H9 (cell line): ENCODE measurements around the gene MAPT. TPM values are rescaled to one million over a fixed set of nuclear protein-coding genes. Genes with fewer than 3 reads are reported as not detected.

Source experiments
- DNase-seq: peaks from one replicate; pipeline ENCODE4 v3.0.0-alpha.2; 2017
- H2AFZ ChIP-seq: one replicate; pipeline ENCODE4 v1.6.1; 2013; ENCODE audit warnings: mild to moderate bottlenecking, low read length, control low read depth, moderate library complexity
- H2AK5ac ChIP-seq: 2 replicates; pipeline ENCODE4 v1.6.1; 2013; ENCODE audit warnings: low read length, control low read depth, mixed read lengths; ENCODE audit not compliant: insufficient read length
- H2BK120ac ChIP-seq: one replicate; pipeline ENCODE4 v1.6.1; 2013; ENCODE audit warnings: low read depth, mild to moderate bottlenecking, low read length, control low read depth, inconsistent platforms; ENCODE audit not compliant: poor library complexity, severe bottlenecking
- H2BK12ac ChIP-seq: 2 replicates; pipeline ENCODE4 v1.6.1; 2013; ENCODE audit warnings: low read length, control low read depth, mixed read lengths, low read depth; ENCODE audit not compliant: insufficient read length
- H2BK15ac ChIP-seq: 2 replicates; pipeline ENCODE4 v1.6.1; 2013; ENCODE audit warnings: low read depth, low read length, control low read depth
- H2BK20ac ChIP-seq: one replicate; pipeline ENCODE4 v1.6.1; 2013; ENCODE audit warnings: low read depth, mild to moderate bottlenecking, low read length, control low read depth, inconsistent platforms; ENCODE audit not compliant: poor library complexity, severe bottlenecking
- H2BK5ac ChIP-seq: 2 replicates; pipeline ENCODE4 v1.6.1; 2013; ENCODE audit warnings: low read length, control low read depth, mixed read lengths; ENCODE audit not compliant: insufficient read length
- H3K14ac ChIP-seq: 2 replicates; pipeline ENCODE4 v1.6.1; 2013; ENCODE audit warnings: low read length, control low read depth; ENCODE audit not compliant: insufficient read depth
- H3K18ac ChIP-seq: 2 replicates; pipeline ENCODE4 v1.6.1; 2013; ENCODE audit warnings: low read depth, mild to moderate bottlenecking, mixed read lengths, low read length, control low read depth; ENCODE audit not compliant: insufficient read length
- H3K23ac ChIP-seq: 2 replicates; pipeline ENCODE4 v1.6.1; 2013; ENCODE audit warnings: low read length, control low read depth, mixed read lengths, low read depth; ENCODE audit not compliant: insufficient read length
- H3K23me2 ChIP-seq: 2 replicates; pipeline ENCODE4 v1.6.1; 2013; ENCODE audit warnings: low read depth, mild to moderate bottlenecking, mixed read lengths, low read length, control low read depth; ENCODE audit not compliant: insufficient read length, poor library complexity, severe bottlenecking
- H3K27ac ChIP-seq: 2 replicates; pipeline ENCODE4 v1.5.1; 2013; ENCODE audit warnings: low read length, control low read depth, mixed read lengths, low read depth; ENCODE audit not compliant: insufficient read length
- H3K27me3 ChIP-seq: 2 replicates; pipeline ENCODE4 v1.6.1; 2013; ENCODE audit warnings: low read length, control low read depth, inconsistent platforms; ENCODE audit not compliant: insufficient read depth
- H3K4ac ChIP-seq: 2 replicates; pipeline ENCODE4 v1.6.1; 2013; ENCODE audit warnings: low read depth, mild to moderate bottlenecking, control low read depth, inconsistent platforms, low read length, moderate library complexity
- H3K4me1 ChIP-seq: 2 replicates; pipeline ENCODE4 v1.6.1; 2013; ENCODE audit warnings: low read length, control low read depth, inconsistent platforms; ENCODE audit not compliant: insufficient read depth
- H3K4me2 ChIP-seq: 2 replicates; pipeline ENCODE4 v1.6.1; 2013; ENCODE audit warnings: low read length, control low read depth, mixed read lengths; ENCODE audit not compliant: insufficient read length, insufficient read depth
- H3K56ac ChIP-seq: 2 replicates; pipeline ENCODE4 v1.6.1; 2013; ENCODE audit warnings: low read depth, mild to moderate bottlenecking, mixed read lengths, low read length, control low read depth; ENCODE audit not compliant: insufficient read length
- H3K79me1 ChIP-seq: 2 replicates; pipeline ENCODE4 v1.6.1; 2013; ENCODE audit warnings: low read depth, mild to moderate bottlenecking, moderate library complexity, low read length, control low read depth, inconsistent platforms; ENCODE audit not compliant: insufficient read depth, poor library complexity, severe bottlenecking
- H3K79me2 ChIP-seq: 2 replicates; pipeline ENCODE4 v1.6.1; 2013; ENCODE audit warnings: low read length, control low read depth, inconsistent platforms; ENCODE audit not compliant: insufficient read depth
- H3K9ac ChIP-seq: 2 replicates; pipeline ENCODE4 v1.6.1; 2013; ENCODE audit warnings: low read length, control low read depth, mixed read lengths; ENCODE audit not compliant: insufficient read length; ENCODE audit errors: extremely low read depth
- H3K9me3 ChIP-seq: one replicate; pipeline ENCODE4 v1.6.1; 2013; ENCODE audit warnings: low read depth, low read length, inconsistent platforms; ENCODE audit not compliant: control insufficient read depth
- H3T11ph ChIP-seq: one replicate; pipeline ENCODE4 v1.6.1; 2013; ENCODE audit warnings: mild to moderate bottlenecking, low read length, control low read depth, inconsistent platforms
- H4K20me1 ChIP-seq: one replicate; pipeline ENCODE4 v1.6.1; 2013; ENCODE audit not compliant: control insufficient read depth, insufficient read length, insufficient read depth
- H4K5ac ChIP-seq: 2 replicates; pipeline ENCODE4 v1.6.1; 2013; ENCODE audit warnings: low read depth, mild to moderate bottlenecking, mixed read lengths, low read length, control low read depth; ENCODE audit not compliant: insufficient read length
- H4K8ac ChIP-seq: replicated peaks from 2 replicates; pipeline ENCODE4 v1.6.1; 2013; ENCODE audit warnings: low read length, control low read depth, mixed read lengths, low read depth; ENCODE audit not compliant: insufficient read length
- H4K91ac ChIP-seq: 2 replicates; pipeline ENCODE4 v1.6.1; 2013; ENCODE audit warnings: low read depth, mild to moderate bottlenecking, moderate library complexity, mixed read lengths, low read length, control low read depth; ENCODE audit not compliant: insufficient read length
- H3K27ac Mint-ChIP-seq, 3 experiments: 2 replicates in 2 of 3; 3 replicates in 1 of 3; pipeline ENCODE4 v1.8.0; 2020 to 2021; ENCODE audit warnings: mixed read lengths in 3 of 3, mild to moderate bottlenecking in 1 of 3, moderate library complexity in 1 of 3
- H3K27me3 Mint-ChIP-seq: 2 replicates; pipeline ENCODE4 v1.8.0; 2021; ENCODE audit warnings: low read depth, mild to moderate bottlenecking, moderate library complexity, mixed read lengths
- H3K36me3 Mint-ChIP-seq, 3 experiments: 2 replicates in 2 of 3; 3 replicates in 1 of 3; pipeline ENCODE4 v1.8.0; 2020 to 2021; ENCODE audit warnings: low read depth in 3 of 3, mixed read lengths in 3 of 3; ENCODE audit not compliant: insufficient read depth in 1 of 3
- H3K4me1 Mint-ChIP-seq, 2 experiments: 2 replicates each; pipeline ENCODE4 v1.8.0; 2020; ENCODE audit warnings: mixed read lengths in 2 of 2
- H3K4me3 Mint-ChIP-seq, 2 experiments: 2 replicates in 1 of 2; 3 replicates in 1 of 2; pipeline ENCODE4 v1.8.0; 2020 to 2021; ENCODE audit warnings: mild to moderate bottlenecking in 2 of 2, mixed read lengths in 2 of 2, moderate library complexity in 1 of 2
- H3K9me3 Mint-ChIP-seq, 2 experiments: 2 replicates in 1 of 2; 3 replicates in 1 of 2; pipeline ENCODE4 v1.8.0; 2020; ENCODE audit warnings: mild to moderate bottlenecking in 2 of 2, mixed read lengths in 2 of 2, moderate library complexity in 1 of 2
- WGBS: extraction: QIAGEN DNeasy Blood & Tissue Kit; methylation state at CpG from one replicate; pipeline ENCODE4 v1.1.7; 2013; ENCODE audit warnings: missing lambda C conversion rate, low lambda C conversion rate, mixed read lengths; ENCODE audit not compliant: insufficient read length; ENCODE audit errors: extremely low coverage; 5-methylcytosine and 5-hydroxymethylcytosine counted together
- total RNA-seq: library from RNA; stranded (reverse); gene quantifications from 2 replicates; pipeline ENCODE4 v1.2.1, GENCODE V29; 2021
- TF ChIP-seq, protein P1 (sequence below): fragments of 200-600 bp; sonication (generic); conservative IDR thresholded peaks from 3 replicates; pipeline ENCODE4 v1.8.0; 2021; ENCODE audit warnings: antibody characterized with exemption, mild to moderate bottlenecking

Gene MAPT
- total RNA-seq, 1 experiment from 2014 or later: 1.6 TPM

DNA sequence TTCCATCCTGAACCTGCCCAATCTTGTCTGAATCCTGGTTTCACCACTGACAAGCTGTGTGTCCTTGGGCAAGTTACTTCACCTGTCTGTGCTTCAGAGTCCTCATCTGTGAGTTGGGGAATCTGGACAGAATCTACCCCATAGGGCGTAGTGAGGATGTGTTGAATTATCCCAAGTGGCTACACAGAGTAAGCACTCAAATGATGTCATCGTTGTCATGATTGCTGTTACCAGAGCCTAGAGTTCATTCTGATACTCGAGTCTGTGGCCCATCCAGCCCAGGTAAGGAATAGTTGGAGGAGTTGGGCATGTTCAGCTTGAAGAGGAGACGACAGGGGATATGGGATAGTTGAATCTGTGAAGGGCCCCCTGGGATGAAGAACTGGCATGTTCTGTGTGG, 45.9 kb downstream of the MAPT start:
- H3K9me3 Mint-ChIP-seq: no peaks in the 10 kb centered on the region

More for the DNA sequence above, 45.9 kb downstream of the MAPT start:
- H3K4me3 Mint-ChIP-seq: no peak overlapping the region
- no peaks in the 10 kb centered on the region for H3K23me2 ChIP-seq
- H3K14ac ChIP-seq: no peak overlapping the region
- H3K27ac Mint-ChIP-seq: no peak overlapping the region
- H3K27me3 ChIP-seq: no peaks in the 10 kb centered on the region
- no peaks in the 10 kb centered on the region for H4K20me1 ChIP-seq
- no peak overlapping the region for H2BK20ac ChIP-seq
- no peak overlapping the region for H3T11ph ChIP-seq
- no peak overlapping the region for H3K4me2 ChIP-seq
- H3K27ac ChIP-seq: no peak overlapping the region
- H3K18ac ChIP-seq: no peak overlapping the region
- TF ChIP-seq, protein P1, sequence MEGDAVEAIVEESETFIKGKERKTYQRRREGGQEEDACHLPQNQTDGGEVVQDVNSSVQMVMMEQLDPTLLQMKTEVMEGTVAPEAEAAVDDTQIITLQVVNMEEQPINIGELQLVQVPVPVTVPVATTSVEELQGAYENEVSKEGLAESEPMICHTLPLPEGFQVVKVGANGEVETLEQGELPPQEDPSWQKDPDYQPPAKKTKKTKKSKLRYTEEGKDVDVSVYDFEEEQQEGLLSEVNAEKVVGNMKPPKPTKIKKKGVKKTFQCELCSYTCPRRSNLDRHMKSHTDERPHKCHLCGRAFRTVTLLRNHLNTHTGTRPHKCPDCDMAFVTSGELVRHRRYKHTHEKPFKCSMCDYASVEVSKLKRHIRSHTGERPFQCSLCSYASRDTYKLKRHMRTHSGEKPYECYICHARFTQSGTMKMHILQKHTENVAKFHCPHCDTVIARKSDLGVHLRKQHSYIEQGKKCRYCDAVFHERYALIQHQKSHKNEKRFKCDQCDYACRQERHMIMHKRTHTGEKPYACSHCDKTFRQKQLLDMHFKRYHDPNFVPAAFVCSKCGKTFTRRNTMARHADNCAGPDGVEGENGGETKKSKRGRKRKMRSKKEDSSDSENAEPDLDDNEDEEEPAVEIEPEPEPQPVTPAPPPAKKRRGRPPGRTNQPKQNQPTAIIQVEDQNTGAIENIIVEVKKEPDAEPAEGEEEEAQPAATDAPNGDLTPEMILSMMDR: no peak
- no peak overlapping the region for H4K91ac ChIP-seq
- no peak for DNase-seq
- H2BK12ac ChIP-seq: no peak overlapping the region
- peaks cover 7% of the 10 kb centered on the region; the same call in 1 of the 2 replicates for H3K4me1 ChIP-seq
- H4K5ac ChIP-seq: no peak overlapping the region
- no peak overlapping the region for H2BK120ac ChIP-seq
- H3K4ac ChIP-seq: no peak overlapping the region
- no peak overlapping the region for H2AFZ ChIP-seq
- H3K9me3 ChIP-seq: no peaks in the 10 kb centered on the region
- H2BK15ac ChIP-seq: no peak overlapping the region
- peaks cover 28 to 42% of the 10 kb centered on the region in 2 experiments for H3K4me1 Mint-ChIP-seq
- no peak overlapping the region for H3K56ac ChIP-seq
- no peaks in the 10 kb centered on the region for H3K36me3 Mint-ChIP-seq
- H3K9ac ChIP-seq: no peak overlapping the region
- no peak overlapping the region for H2AK5ac ChIP-seq
- H4K8ac ChIP-seq: no peak overlapping the region
- WGBS: no CpG with 5 or more reads among the region's 4 CpGs
- no peaks in the 10 kb centered on the region for H3K79me2 ChIP-seq
- H2BK5ac ChIP-seq: no peak overlapping the region
- H3K27me3 Mint-ChIP-seq: peaks cover 22% of the 10 kb centered on the region
- no peaks in the 10 kb centered on the region for H3K79me1 ChIP-seq
- no peak overlapping the region for H3K23ac ChIP-seq
